ENCODE results near the gene STK38L.

Gene STK38L

DNA sequence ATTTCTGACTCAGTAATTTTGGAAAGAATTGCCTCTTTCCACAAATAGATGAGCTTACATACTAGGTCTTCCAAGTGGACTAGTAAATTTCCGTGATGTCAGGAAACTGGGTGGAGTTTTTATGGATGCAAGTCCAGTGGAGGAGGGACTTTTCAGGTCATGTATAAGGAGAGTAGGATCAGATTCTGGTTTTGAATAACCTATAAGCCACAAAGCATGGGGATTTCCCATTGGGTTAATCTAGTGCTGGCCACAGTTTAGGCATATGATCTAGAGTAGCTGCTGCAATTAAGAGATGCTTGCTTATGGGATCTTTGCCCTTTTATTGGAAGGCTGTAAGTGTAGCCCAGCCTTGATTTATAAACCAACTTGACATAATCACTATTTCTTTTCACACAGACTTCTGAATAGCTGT, 33.8 kb downstream of the STK38L start:
- peaks cover 12% of the 10 kb centered on the region for H3K4me1 ChIP-seq
- no peak overlapping the region for H3K9ac ChIP-seq
- H3K4me3 ChIP-seq (ENCODE audit: low read depth, low read length), result peak overlapping the region; percentile 6

DNA sequence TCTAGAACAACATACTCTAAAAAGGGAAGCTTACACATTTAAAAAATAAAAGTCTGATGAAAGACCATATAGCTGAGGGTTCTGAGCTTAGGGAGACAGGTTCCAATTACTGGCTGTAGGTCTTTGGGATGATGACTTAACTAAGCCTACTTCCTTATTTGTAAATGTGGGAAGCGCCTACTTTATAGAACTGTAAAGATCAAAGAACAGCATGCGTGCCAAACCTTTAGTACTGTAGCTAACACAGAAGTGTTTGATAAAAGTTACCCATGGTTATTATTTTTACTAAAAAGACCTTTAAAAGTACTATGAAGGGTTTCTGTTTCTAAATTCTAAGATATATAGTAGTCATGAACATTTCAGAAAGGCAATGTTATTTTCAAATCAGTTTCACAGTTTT, 35.7 kb downstream of the STK38L start:
- Histone ChIP-seq H3K27ac (no peak overlapping the region), H3K79me2 (peaks cover 4% of the 10 kb centered on the region), H3K36me3 (ENCODE audit: control insufficient read depth, insufficient read depth, low read length) (no peaks in the 10 kb centered on the region), H3K4me3 (ENCODE audit: low read depth, low read length) (no peak overlapping the region), H3K9ac (no peak overlapping the region), H2AFZ (no peak overlapping the region), H3K9me3 (ENCODE audit: control insufficient read depth, low read length) (no peaks in the 10 kb centered on the region), H3K4me2 (ENCODE audit: low read length) (no peak overlapping the region), H3K27me3 (ENCODE audit: control insufficient read depth, insufficient read depth, low read length) (no peaks in the 10 kb centered on the region), H3K4me1 (peaks cover 12% of the 10 kb centered on the region)
- TF ChIP-seq, protein P1, sequence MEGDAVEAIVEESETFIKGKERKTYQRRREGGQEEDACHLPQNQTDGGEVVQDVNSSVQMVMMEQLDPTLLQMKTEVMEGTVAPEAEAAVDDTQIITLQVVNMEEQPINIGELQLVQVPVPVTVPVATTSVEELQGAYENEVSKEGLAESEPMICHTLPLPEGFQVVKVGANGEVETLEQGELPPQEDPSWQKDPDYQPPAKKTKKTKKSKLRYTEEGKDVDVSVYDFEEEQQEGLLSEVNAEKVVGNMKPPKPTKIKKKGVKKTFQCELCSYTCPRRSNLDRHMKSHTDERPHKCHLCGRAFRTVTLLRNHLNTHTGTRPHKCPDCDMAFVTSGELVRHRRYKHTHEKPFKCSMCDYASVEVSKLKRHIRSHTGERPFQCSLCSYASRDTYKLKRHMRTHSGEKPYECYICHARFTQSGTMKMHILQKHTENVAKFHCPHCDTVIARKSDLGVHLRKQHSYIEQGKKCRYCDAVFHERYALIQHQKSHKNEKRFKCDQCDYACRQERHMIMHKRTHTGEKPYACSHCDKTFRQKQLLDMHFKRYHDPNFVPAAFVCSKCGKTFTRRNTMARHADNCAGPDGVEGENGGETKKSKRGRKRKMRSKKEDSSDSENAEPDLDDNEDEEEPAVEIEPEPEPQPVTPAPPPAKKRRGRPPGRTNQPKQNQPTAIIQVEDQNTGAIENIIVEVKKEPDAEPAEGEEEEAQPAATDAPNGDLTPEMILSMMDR (IDR thresholded peaks at IDR 0.05), result no peak

More for the DNA sequence above, 33.8 kb downstream of the STK38L start:
- H3K79me2 ChIP-seq, result peaks cover 6% of the 10 kb centered on the region
- no peak overlapping the region for H2AFZ ChIP-seq
- no peak overlapping the region for H3K4me2 ChIP-seq (ENCODE audit: low read length)
- TF ChIP-seq, protein P1 (IDR thresholded peaks at IDR 0.05), result no peak
- no peaks in the 10 kb centered on the region for H3K36me3 ChIP-seq (ENCODE audit: control insufficient read depth, insufficient read depth, low read length)
- H3K9me3 ChIP-seq (ENCODE audit: control insufficient read depth, low read length), result no peaks in the 10 kb centered on the region
- H3K27ac ChIP-seq, result peak overlapping the region; percentile 26
- no peaks in the 10 kb centered on the region for H3K27me3 ChIP-seq (ENCODE audit: control insufficient read depth, insufficient read depth, low read length)

DNA sequence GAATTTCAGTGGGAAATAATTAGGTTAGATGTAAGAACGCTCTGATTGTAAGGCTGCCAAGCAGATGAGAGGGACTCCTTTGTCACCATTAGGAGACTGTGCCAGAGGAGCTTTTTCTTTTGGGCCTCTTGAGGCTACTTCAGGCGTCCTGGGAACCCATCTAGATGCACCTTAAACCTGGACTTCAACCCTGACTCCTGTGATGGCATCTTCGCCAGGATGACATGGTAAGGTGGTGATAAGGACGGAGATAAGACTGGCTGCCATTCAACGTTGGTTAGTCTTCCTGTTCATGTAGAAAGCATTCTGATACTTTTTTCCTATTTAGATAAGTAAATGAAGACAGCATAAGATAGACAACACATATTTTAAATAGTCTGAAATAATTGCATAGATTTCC, 36.3 kb downstream of the STK38L start:
- peaks cover 12% of the 10 kb centered on the region for H3K4me1 ChIP-seq
- no peak overlapping the region for H2AFZ ChIP-seq
- H3K9ac ChIP-seq, result no peak overlapping the region
- no peaks in the 10 kb centered on the region for H3K27me3 ChIP-seq (ENCODE audit: control insufficient read depth, insufficient read depth, low read length)
- H3K27ac ChIP-seq, result no peak overlapping the region
- TF ChIP-seq, protein P1 (IDR thresholded peaks at IDR 0.05), result no peak
- H3K9me3 ChIP-seq (ENCODE audit: control insufficient read depth, low read length), result no peaks in the 10 kb centered on the region
- H3K36me3 ChIP-seq (ENCODE audit: control insufficient read depth, insufficient read depth, low read length), result no peaks in the 10 kb centered on the region
- H3K4me2 ChIP-seq (ENCODE audit: low read length), result no peak overlapping the region
- no peak overlapping the region for H3K4me3 ChIP-seq (ENCODE audit: low read depth, low read length)
- peaks cover 3% of the 10 kb centered on the region for H3K79me2 ChIP-seq

DNA sequence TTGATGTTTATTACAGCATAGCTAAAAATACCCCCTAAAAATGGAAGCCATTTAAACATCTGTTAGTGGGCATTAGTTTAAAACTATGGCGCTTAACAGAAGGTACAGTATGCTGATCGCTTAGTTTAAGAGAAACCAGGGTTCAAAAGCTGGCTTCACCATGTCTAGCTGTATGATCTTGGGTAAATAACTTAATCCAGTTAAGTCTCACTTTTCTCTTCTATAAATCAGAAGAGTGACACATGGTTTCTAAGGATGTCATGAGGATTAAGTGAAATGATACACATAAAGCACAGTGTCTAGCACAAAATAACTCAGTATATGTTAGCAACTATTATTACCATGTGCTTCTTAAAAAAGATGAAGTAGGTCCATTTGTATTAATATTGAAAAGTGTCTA, 38.7 kb downstream of the STK38L start:
- H3K4me1 ChIP-seq, result peaks cover 7% of the 10 kb centered on the region
- no peaks in the 10 kb centered on the region for H3K27me3 ChIP-seq (ENCODE audit: control insufficient read depth, insufficient read depth, low read length)
- H3K36me3 ChIP-seq (ENCODE audit: control insufficient read depth, insufficient read depth, low read length), result no peaks in the 10 kb centered on the region
- H3K4me2 ChIP-seq (ENCODE audit: low read length), result no peak overlapping the region
- peaks cover 3% of the 10 kb centered on the region for H3K79me2 ChIP-seq
- TF ChIP-seq, protein P1 (IDR thresholded peaks at IDR 0.05), result no peak
- H3K9me3 ChIP-seq (ENCODE audit: control insufficient read depth, low read length), result no peaks in the 10 kb centered on the region
- no peak overlapping the region for H3K4me3 ChIP-seq (ENCODE audit: low read depth, low read length)
- no peak overlapping the region for H3K27ac ChIP-seq
- no peak overlapping the region for H2AFZ ChIP-seq
- no peak overlapping the region for H3K9ac ChIP-seq

DNA sequence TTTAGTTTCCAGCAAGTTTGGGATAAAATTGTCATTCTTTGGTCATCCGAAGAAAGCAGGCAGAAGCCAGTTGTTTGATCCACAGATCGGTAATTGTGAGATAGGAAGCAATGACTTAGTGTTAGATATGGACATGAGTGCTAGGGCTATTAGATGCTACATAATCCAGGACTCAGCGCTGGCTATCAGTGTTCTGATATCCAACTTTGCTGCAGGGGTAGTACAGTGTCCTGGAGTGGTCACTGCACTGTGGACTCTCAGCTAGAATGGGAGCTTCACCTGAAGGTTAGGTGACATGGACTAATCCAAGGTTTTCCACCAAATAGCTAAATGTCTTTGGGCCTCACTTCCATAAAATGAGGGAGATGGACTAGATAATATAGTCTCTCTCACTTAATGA, 39.9 kb downstream of the STK38L start:
- TF ChIP-seq, protein P1 (IDR thresholded peaks at IDR 0.05), result no peak
- H3K27ac ChIP-seq, result no peak overlapping the region
- H3K4me2 ChIP-seq (ENCODE audit: low read length), result no peak overlapping the region
- H3K4me3 ChIP-seq (ENCODE audit: low read depth, low read length), result no peak overlapping the region
- no peaks in the 10 kb centered on the region for H3K79me2 ChIP-seq
- no peaks in the 10 kb centered on the region for H3K36me3 ChIP-seq (ENCODE audit: control insufficient read depth, insufficient read depth, low read length)
- no peak overlapping the region for H2AFZ ChIP-seq
- H3K4me1 ChIP-seq, result no peaks in the 10 kb centered on the region
- no peaks in the 10 kb centered on the region for H3K9me3 ChIP-seq (ENCODE audit: control insufficient read depth, low read length)
- H3K27me3 ChIP-seq (ENCODE audit: control insufficient read depth, insufficient read depth, low read length), result no peaks in the 10 kb centered on the region
- no peak overlapping the region for H3K9ac ChIP-seq
